B cell (primary cell): ENCODE measurements around the gene MYT1. TPM values are rescaled to one million over a fixed set of nuclear protein-coding genes. Genes with fewer than 3 reads are reported as not detected.

Experiments used
- ATAC-seq: fragments of 200-7000 bp; cut with Tn5 transposase; one replicate; pipeline ENCODE4 v1.10.0; 2021; ENCODE audit warnings: low read depth, mild to moderate bottlenecking, moderate number of reproducible peaks, moderate library complexity
- CTCF ChIA-PET: fragments of 350-600 bp; sonication (Branson Sonifier 250); formaldehyde crosslinking; loops from one replicate; lab custom pipeline; 2021; ENCODE audit warnings: antibody characterized with exemption, inconsistent platforms; lab: Charles Lee
- POLR2A ChIA-PET: fragments of 350-600 bp; sonication (Branson Sonifier 250); formaldehyde crosslinking; loops from one replicate; lab custom pipeline; 2021; ENCODE audit warnings: antibody characterized with exemption; lab: Charles Lee
- DNase-seq: peaks from one replicate; pipeline ENCODE4 v3.0.0; 2013
- H2AFZ ChIP-seq: 2 replicates; pipeline ENCODE4 v1.6.1; 2012; ENCODE audit warnings: mild to moderate bottlenecking, low read depth, low read length; ENCODE audit not compliant: insufficient read depth, poor library complexity, severe bottlenecking
- H3K27ac ChIP-seq, 2 donors: 1 replicate in 1 of 2; 2 replicates in 1 of 2; pipeline ENCODE4 v1.5.1; 2012 to 2013; ENCODE audit warnings: low read length in 2 of 2, mild to moderate bottlenecking in 2 of 2, moderate library complexity in 1 of 2
- H3K27me3 ChIP-seq, 4 experiments: fragments of 200-600 bp in 1 of 4; sonication (generic) in 1 of 4; replicated peaks in 1 of 4; 1 replicate in 2 of 4; 2 replicates in 2 of 4; pipeline versions ENCODE4 v1.6.1 to v1.7.0; 2013 to 2016; ENCODE audit warnings: low read length in 3 of 4, mild to moderate bottlenecking in 2 of 4, mixed read lengths in 1 of 4, moderate library complexity in 1 of 4; ENCODE audit not compliant: insufficient read depth in 4 of 4, control insufficient read depth in 3 of 4; ENCODE audit errors: control extremely low read depth in 1 of 4
- H3K36me3 ChIP-seq, 2 experiments: replicated peaks in 1 of 2; 1 replicate in 1 of 2; 2 replicates in 1 of 2; pipeline versions ENCODE4 v1.6.1 to v1.7.1; 2013; ENCODE audit warnings: low read length in 1 of 2; ENCODE audit not compliant: insufficient read depth in 2 of 2, control insufficient read depth in 1 of 2; ENCODE audit errors: control extremely low read depth in 1 of 2, extremely low read depth in 1 of 2
- H3K4me1 ChIP-seq, 2 donors: fragments of 200-600 bp in 1 of 2; sonication (generic) in 1 of 2; 1 replicate in 1 of 2; 2 replicates in 1 of 2; pipeline versions ENCODE4 v1.5.1 to v1.6.1; 2013 to 2017; ENCODE audit warnings: low read length in 2 of 2; ENCODE audit not compliant: control insufficient read depth in 2 of 2, insufficient read depth in 2 of 2
- H3K4me2 ChIP-seq: replicated peaks from 2 replicates; pipeline ENCODE3; 2012; ENCODE audit warnings: mild to moderate bottlenecking, low read depth, low read length; ENCODE audit not compliant: poor library complexity, severe bottlenecking
- H3K4me3 ChIP-seq, 5 experiments: fragments of 200-600 bp in 1 of 5; sonication (generic) in 1 of 5; 1 replicate in 3 of 5; 2 replicates in 2 of 5; pipeline versions ENCODE4 v1.5.1 to v1.7.0; 2011 to 2016; ENCODE audit warnings: low read length in 4 of 5, mild to moderate bottlenecking in 4 of 5, low read depth in 2 of 5, control low read depth in 1 of 5, moderate library complexity in 1 of 5; ENCODE audit not compliant: insufficient read depth in 1 of 5; ENCODE audit errors: control extremely low read depth in 1 of 5, extremely low read depth in 1 of 5
- H3K79me2 ChIP-seq: fragments of 200-600 bp; sonication (generic); one replicate; pipeline ENCODE4 v1.6.0; 2016; ENCODE audit warnings: low read length; ENCODE audit not compliant: control insufficient read depth, insufficient read depth
- H3K9ac ChIP-seq: fragments of 200-600 bp; sonication (generic); 2 replicates; pipeline ENCODE4 v1.6.1; 2017; ENCODE audit warnings: mild to moderate bottlenecking, low read length, moderate library complexity
- H3K9me3 ChIP-seq, 3 donors: one replicate each; pipeline versions ENCODE4 v1.6.1 to v1.7.1; 2013; ENCODE audit warnings: low read length in 2 of 3; ENCODE audit not compliant: control insufficient read depth in 2 of 3, insufficient read depth in 1 of 3; ENCODE audit errors: control extremely low read depth in 1 of 3
- H4K20me1 ChIP-seq: 2 replicates; pipeline ENCODE4 v1.6.0; 2012; ENCODE audit warnings: mild to moderate bottlenecking, low read length; ENCODE audit not compliant: insufficient read depth, control insufficient read depth, poor library complexity, severe bottlenecking
- H3K27ac Mint-ChIP-seq: one replicate; pipeline ENCODE4 v1.8.0; 2021; ENCODE audit warnings: mixed read lengths
- H3K27me3 Mint-ChIP-seq: one replicate; pipeline ENCODE4 v1.8.0; 2021; ENCODE audit warnings: mixed read lengths
- H3K4me1 Mint-ChIP-seq: one replicate; pipeline ENCODE4 v1.8.0; 2021; ENCODE audit warnings: mixed read lengths
- H3K4me3 Mint-ChIP-seq: one replicate; pipeline ENCODE4 v1.8.0; 2021; ENCODE audit warnings: mixed read lengths
- H3K9me3 Mint-ChIP-seq: one replicate; pipeline ENCODE4 v1.8.0; 2022; ENCODE audit warnings: mixed read lengths; ENCODE audit not compliant: insufficient read depth
- CTCF ChIP-seq: fragments of 200-600 bp; IDR thresholded peaks from one replicate; pipeline ENCODE4 v1.8.0; 2022; ENCODE audit warnings: antibody characterized with exemption, mild to moderate bottlenecking
- EZH2 ChIP-seq: IDR thresholded peaks from 2 replicates; pipeline ENCODE4 v1.6.1; 2012; ENCODE audit warnings: borderline replicate concordance, low read depth, mild to moderate bottlenecking, moderate library complexity, low read length; ENCODE audit not compliant: insufficient read depth, poor library complexity, severe bottlenecking
- WGBS: methylation state at CpG from one replicate; pipeline ENCODE4 v1.1.5; 2013; ENCODE audit warnings: missing lambda C conversion rate; ENCODE audit not compliant: insufficient coverage; 5-methylcytosine and 5-hydroxymethylcytosine counted together
- intact Hi-C: fragments of 100-400 bp; cut with micrococcal nuclease; formaldehyde crosslinking; loops from one replicate; pipeline ENCODE4 v1.10.0; 2022
- polyA plus RNA-seq: library from polyadenylated mRNA; depleted of rRNA; stranded (reverse); fragments of >200 nt; gene quantifications from 2 replicates; pipeline ENCODE4 v1.2.3, GENCODE V29; 2012
- total RNA-seq, 2 donors: library from RNA; stranded (reverse); fragments of 120-200 nt in 1 of 2; gene quantifications; 1 replicate in 1 of 2; 2 replicates in 1 of 2; pipeline versions ENCODE4 v1.2.3 to v1.2.4, GENCODE V29; 2013 to 2022

Gene MYT1
- total and polyA plus RNA-seq, 2 donors (not counting 1 experiment from before 2014, with no cell fraction given) = 0.49 to 42.2 TPM

GRCh38 chr20:64231621-64232550, 67.6 kb downstream of the MYT1 start:
- TF ChIP-seq EZH2 (no peak), CTCF (no peak)
- Mint-ChIP-seq H3K4me3 (no peak overlapping the region), H3K9me3 (no peaks in the 10 kb centered on the region), H3K4me1 (peaks cover 6% of the 10 kb centered on the region), H3K27me3 (no peaks in the 10 kb centered on the region), H3K27ac (no peak overlapping the region)
- ChIA-PET CTCF (no interaction called here), POLR2A (no interaction called here)
- ATAC-seq = no peak
- Histone ChIP-seq H3K4me1 (no peaks in the 10 kb centered on the region), H3K27ac (no peak overlapping the region), H3K9ac (no peak overlapping the region), H3K4me2 (no peak overlapping the region), H4K20me1 (no peaks in the 10 kb centered on the region), H3K79me2 (no peaks in the 10 kb centered on the region), H3K36me3 (no peaks in the 10 kb centered on the region), H2AFZ (no peak overlapping the region), H3K4me3 (no peak overlapping the region), H3K9me3 (no peaks in the 10 kb centered on the region), H3K27me3 (no peaks in the 10 kb centered on the region)
- intact Hi-C loops = no loop called here
- 93% methylated on average over 27 of the region's 27 CpGs for WGBS
- DNase-seq = no peak

- intact Hi-C loops = no loop called here
- H3K9me3 ChIP-seq = no peaks in the 10 kb centered on the region
- H3K4me3 ChIP-seq = no peak overlapping the region
- no peaks in the 10 kb centered on the region for H3K9me3 Mint-ChIP-seq
- 45% methylated on average over 3 of the region's 3 CpGs for WGBS
- no peaks in the 10 kb centered on the region for H3K4me1 ChIP-seq
- no peak overlapping the region for H3K4me3 Mint-ChIP-seq
- ATAC-seq = no peak
- no peak overlapping the region for H2AFZ ChIP-seq
- no peaks in the 10 kb centered on the region for H4K20me1 ChIP-seq
- H3K27ac ChIP-seq = no peak overlapping the region
- H3K4me1 Mint-ChIP-seq = peaks cover 6% of the 10 kb centered on the region
- CTCF ChIA-PET = no interaction called here
- no peak for DNase-seq
- no peaks in the 10 kb centered on the region for H3K36me3 ChIP-seq
- no peak overlapping the region for H3K27ac Mint-ChIP-seq
- TF ChIP-seq CTCF (no peak), EZH2 (no peak)
- H3K27me3 ChIP-seq = no peaks in the 10 kb centered on the region
- no peaks in the 10 kb centered on the region for H3K79me2 ChIP-seq
- H3K27me3 Mint-ChIP-seq = no peaks in the 10 kb centered on the region
- no peak overlapping the region for H3K9ac ChIP-seq
- H3K4me2 ChIP-seq = no peak overlapping the region
- POLR2A ChIA-PET = no interaction called here
These were observed 68.5 kb downstream of the MYT1 start for GRCh38 chr20:64232794-64233193.
